ENCODE measurements around the gene ZDHHC12.
"Not testable (repeated sequence)": the region's sequence is repeated elsewhere in the genome, so short reads cannot be mapped to it uniquely, and the experiment has no call there.

ZDHHC12 gene

DNA sequence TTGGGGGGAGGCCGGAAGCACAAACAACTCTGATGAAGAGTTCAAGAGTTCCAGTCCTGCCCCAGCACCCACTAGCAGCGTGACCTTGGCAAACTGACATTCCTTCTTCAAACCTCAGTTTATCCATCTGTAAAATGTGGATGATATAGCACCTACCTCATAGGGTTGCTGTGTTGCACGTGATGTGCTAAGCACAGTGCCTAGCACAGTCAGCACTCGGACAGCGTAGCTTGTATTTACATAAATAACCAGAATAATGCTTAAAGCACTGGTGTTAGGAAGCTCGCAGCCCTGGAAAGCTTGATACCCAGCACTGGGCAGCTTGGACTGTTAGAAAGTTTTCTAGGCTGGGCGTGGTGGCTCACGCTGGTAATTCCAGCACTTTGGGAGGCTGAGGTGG lies 16.5 kb downstream of the ZDHHC12 start:
- peaks cover 6% of the 10 kb centered on the region for H3K4me1 Mint-ChIP-seq

DNA sequence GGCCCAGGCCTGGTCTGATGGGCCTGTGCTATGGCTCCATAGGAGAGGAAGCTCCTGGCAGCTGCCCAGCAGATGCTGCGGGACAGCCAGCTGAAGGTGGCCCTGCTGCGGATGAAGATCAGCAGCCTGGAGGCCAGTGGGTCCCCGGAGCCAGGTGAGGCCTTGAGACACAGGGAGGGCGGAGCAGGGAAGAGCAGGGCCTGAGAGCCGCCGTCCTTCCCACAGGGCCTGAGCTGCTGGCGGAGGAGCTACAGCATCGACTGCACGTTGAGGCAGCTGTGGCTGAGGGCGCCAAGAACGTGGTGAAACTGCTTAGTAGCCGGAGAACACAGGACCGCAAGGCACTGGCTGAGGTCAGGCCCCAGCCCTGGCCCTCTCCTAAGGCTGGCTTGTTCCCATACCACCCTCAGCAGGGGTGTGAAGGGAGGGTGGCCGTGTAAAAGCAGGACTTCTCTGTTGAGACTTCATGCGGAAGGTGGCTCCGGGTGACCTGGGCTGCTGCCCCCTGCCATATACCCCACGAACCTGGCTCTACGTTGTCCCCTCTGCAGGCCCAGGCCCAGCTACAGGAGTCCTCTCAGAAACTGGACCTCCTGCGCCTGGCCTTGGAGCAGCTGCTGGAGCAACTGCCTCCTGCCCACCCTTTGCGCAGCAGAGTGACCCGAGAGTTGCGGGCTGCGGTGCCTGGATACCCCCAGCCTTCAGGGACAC lies 17.1 kb downstream of the ZDHHC12 start:
- Mint-ChIP-seq H3K27me3 (peaks cover 18% of the 10 kb centered on the region), H3K4me1 (peaks cover 10% of the 10 kb centered on the region), H3K9me3 (no peaks in the 10 kb centered on the region), H3K4me3 (no peak overlapping the region), H3K27ac (no peak overlapping the region), H3K36me3 (no peaks in the 10 kb centered on the region)
- CTCF ChIA-PET: no interaction called here
- DNase-seq: peak; percentile 19

More for the DNA sequence above, 16.5 kb downstream of the ZDHHC12 start:
- H3K27me3 Mint-ChIP-seq: peaks cover 14% of the 10 kb centered on the region
- H3K27ac Mint-ChIP-seq: no peak overlapping the region
- no peaks in the 10 kb centered on the region for H3K9me3 Mint-ChIP-seq
- no peaks in the 10 kb centered on the region for H3K36me3 Mint-ChIP-seq
- no peak overlapping the region for H3K4me3 Mint-ChIP-seq
- CTCF ChIA-PET: interaction anchor here (0.6 kb wide), 1 partner anchor 32 kb away, joined by 3 read pairs; no protein-coding TSS in a partner anchor
- DNase-seq: peak; percentile 11

DNA sequence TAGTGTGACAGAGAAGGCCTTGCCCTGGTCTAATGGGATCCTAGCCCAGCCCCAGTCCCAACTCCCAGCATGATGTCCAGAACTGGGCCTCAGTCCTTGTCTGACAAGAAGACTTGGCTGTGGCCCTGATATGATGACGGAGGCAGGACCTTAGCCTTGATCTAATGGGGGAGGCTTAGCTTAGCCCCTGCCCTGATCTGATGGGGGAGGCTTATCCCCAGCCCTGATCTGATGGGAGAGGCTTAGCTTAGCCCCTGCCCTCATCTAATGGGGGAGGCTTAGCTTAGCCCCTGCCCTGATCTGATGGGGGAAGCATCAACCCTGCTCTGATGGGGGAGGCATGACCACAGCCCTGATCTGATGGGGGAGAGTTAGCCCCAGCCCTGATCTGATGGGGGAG lies 17.9 kb downstream of the ZDHHC12 start:
- H3K27ac Mint-ChIP-seq: no peak overlapping the region
- CTCF ChIA-PET: interaction anchor here (0.9 to 1.6 kb wide), 2 partner anchors 9 to 113 kb away, joined by 4 read pairs; partner anchors contain the start of gene ENDOG
- peak; percentile 19 for DNase-seq
- no peaks in the 10 kb centered on the region for H3K9me3 Mint-ChIP-seq
- H3K4me3 Mint-ChIP-seq: no peak overlapping the region
- peaks cover 18% of the 10 kb centered on the region for H3K27me3 Mint-ChIP-seq
- no peaks in the 10 kb centered on the region for H3K36me3 Mint-ChIP-seq
- H3K4me1 Mint-ChIP-seq: peaks cover 16% of the 10 kb centered on the region

DNA sequence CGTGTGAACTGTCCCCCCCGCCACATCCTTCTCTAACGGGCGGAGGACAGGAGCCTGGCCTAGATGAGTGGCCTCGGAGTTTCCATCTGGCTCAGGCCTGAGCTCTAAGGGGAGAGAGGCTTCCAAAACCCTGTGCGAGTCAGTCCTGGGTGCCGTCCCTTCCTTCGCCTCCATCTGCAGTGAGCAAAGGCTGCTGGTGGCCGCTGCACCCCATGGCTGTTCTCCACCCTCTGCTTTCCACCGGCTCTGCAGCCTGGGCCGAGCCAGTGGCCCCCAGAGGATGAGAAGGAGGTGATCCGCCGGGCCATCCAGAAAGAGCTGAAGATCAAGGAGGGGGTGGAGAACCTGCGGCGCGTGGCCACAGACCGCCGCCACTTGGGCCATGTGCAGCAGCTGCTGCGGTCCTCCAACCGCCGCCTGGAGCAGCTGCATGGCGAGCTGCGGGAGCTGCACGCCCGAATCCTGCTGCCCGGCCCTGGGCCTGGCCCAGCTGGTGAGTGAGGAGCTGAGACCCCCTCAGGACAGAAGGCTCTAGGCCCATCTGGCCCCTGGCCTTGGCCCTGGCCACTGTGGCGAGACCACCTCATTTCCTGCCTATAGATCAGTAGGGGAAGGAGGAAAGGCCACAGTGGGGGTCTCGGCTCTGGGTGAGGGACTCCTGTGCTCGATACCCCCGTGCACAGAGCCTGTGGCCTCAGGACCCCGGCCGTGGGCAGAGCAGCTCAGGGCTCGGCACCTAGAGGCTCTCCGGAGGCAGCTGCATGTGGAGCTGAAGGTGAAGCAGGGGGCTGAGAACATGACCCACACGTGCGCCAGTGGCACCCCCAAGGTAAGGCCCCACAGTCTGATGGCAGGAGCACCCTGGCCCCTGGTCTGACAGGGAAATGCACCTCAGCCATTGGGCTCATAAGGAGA lies 18.6 kb downstream of the ZDHHC12 start:
- DNase-seq: peak; percentile 18
- H3K27me3 Mint-ChIP-seq: peaks cover 18% of the 10 kb centered on the region
- no peaks in the 10 kb centered on the region for H3K36me3 Mint-ChIP-seq
- no peak overlapping the region for H3K4me3 Mint-ChIP-seq
- peaks cover 16% of the 10 kb centered on the region for H3K4me1 Mint-ChIP-seq
- H3K9me3 Mint-ChIP-seq: no peaks in the 10 kb centered on the region
- no peak overlapping the region for H3K27ac Mint-ChIP-seq
- CTCF ChIA-PET: interaction anchor here (0.9 to 1.6 kb wide), 2 partner anchors 8 to 113 kb away, joined by 4 read pairs; partner anchors contain the start of gene ENDOG

DNA sequence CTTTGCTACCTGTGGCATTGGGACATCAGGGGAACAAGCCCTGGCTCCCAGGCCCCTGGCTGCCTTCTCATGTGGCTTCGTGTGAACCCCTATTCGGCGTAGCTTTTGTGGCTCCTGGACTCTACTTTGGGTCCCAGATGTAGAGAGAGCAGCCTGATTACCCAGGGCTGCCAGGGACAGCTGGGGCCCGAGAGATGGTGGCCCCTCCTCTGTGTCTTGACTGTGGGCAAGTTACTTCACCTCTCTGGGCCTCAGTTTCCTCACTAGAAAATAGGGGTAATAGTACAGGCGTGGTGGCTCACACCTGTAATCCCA lies 19.6 kb downstream of the ZDHHC12 start:
- no peaks in the 10 kb centered on the region for H3K36me3 Mint-ChIP-seq
- H3K4me1 Mint-ChIP-seq: peaks cover 16% of the 10 kb centered on the region
- H3K27ac Mint-ChIP-seq: no peak overlapping the region
- no peaks in the 10 kb centered on the region for H3K9me3 Mint-ChIP-seq
- no peak for DNase-seq
- peak overlapping the region; percentile 12 for H3K4me3 Mint-ChIP-seq
- CTCF ChIA-PET: interaction anchor here (1.0 kb wide), 1 partner anchor 409 kb away, joined by 3 read pairs; no protein-coding TSS in a partner anchor
- H3K27me3 Mint-ChIP-seq: peaks cover 18% of the 10 kb centered on the region

DNA sequence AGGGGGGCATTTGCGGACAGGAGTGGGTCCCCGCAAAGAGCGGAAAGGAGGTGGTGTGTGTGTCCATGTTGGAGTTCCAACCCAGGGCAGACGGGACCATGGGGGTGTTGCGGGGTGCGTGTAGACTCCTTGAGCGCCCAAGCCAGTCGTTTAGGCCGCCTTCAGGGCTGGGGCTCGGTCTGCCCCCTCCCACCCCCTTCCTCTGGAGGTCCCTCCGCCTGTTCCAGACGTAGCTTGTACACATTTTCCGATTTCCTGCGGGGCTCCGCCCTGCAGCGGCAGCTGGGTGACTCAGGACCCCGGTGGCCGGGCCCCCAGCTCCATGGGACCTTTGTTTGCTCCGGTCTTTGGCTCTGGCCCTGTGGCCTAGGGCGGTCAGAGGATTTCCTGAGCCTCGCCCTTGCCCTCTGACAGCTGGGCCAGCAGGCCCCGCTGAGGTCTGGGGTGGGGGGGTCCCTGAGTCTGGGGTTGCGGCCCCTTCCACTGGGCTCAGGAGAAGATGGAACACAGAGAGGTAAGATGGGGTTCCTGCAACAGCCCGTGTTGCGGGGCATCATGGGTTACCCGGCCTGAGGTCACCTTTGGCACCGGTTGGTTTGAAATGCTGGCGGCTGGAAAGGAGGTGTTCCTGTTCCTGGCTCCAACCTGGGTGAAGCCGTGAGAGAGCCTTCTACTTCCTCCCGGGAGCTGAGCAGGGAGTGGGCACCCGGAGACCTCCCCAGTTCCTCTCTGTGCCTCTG lies 20.1 kb downstream of the ZDHHC12 start:
- H3K36me3 Mint-ChIP-seq: no peaks in the 10 kb centered on the region
- H3K4me3 Mint-ChIP-seq: peak overlapping the region; percentile 89
- H3K4me1 Mint-ChIP-seq: peaks cover 16% of the 10 kb centered on the region
- CTCF ChIA-PET: interaction anchor here (1.0 kb wide), 1 partner anchor 409 kb away, joined by 3 read pairs; no protein-coding TSS in a partner anchor
- no peak overlapping the region for H3K27ac Mint-ChIP-seq
- H3K27me3 Mint-ChIP-seq: peaks cover 18% of the 10 kb centered on the region
- H3K9me3 Mint-ChIP-seq: no peaks in the 10 kb centered on the region
- peak; percentile 19 for DNase-seq

DNA sequence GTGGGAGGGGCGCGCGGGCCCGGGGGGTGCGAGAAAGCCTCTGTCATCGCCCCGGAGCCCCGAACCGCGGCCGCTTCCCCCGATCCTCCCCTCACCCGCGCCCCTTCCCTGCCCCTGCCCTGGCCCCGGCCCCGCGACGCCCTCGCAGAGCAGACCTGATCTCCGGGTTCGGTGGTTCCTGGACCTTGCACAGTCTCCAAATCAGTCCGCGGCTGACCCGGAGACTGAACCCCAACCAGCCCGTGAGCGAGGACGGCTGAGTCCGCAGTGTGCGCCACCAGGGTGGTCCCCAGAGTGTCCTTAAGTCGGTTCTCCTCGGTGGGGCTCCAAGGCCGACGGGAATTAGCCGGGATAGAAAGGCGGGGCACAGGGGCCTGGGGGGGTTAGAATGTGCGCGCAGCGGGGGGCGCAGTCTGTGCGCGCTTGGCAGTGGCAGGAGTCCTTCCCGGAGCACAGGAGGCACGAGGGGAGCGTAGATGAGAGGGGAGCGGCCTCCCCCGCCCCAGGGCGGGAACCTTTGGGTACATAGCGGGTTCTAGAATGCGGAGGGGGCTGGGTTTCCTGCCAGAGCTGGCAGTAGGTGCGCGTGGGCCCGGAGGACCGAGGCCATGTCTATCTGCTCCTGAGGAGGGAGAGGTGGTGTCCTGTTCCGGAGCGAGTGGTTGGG lies 20.8 kb downstream of the ZDHHC12 start:
- peak; percentile 56 for DNase-seq
- H3K27ac Mint-ChIP-seq: no peak overlapping the region
- CTCF ChIA-PET: no interaction called here
- H3K27me3 Mint-ChIP-seq: peaks cover 18% of the 10 kb centered on the region
- no peaks in the 10 kb centered on the region for H3K9me3 Mint-ChIP-seq
- H3K4me3 Mint-ChIP-seq: peak overlapping the region; percentile 89
- no peaks in the 10 kb centered on the region for H3K36me3 Mint-ChIP-seq
- peaks cover 16% of the 10 kb centered on the region for H3K4me1 Mint-ChIP-seq

DNA sequence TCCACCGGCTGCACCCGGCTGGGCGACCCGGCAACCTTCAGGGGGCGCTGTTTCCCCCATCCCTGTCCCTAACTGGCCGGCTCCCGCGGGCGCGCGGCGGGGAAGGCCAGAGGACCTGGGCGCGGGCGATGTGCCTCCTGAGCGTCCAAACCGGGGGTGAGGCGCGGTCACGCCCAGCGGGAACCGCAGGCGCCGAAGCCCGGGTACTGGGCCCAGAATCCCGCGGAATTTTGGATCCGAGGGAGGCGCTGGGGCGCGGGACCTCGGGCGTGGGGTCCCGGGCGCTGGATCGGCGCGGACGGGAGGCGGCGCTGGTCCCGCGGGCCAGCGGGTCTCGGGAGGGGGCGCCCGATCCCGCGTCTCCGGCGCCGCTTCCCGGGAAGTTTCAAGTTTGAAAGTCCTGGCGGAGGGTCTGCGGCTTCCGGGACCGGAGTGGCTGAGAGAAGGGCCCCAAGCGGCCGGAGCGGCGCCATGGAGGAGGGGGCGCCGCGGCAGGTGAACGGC lies 21.4 kb downstream of the ZDHHC12 start, which contains the start of gene PKN3:
TSS of gene PKN3 (plus strand) at position 59 of the 504 bp plus-strand sequence. CDS start at position 472, 413 bp downstream.
- H3K36me3 Mint-ChIP-seq: no peaks in the 10 kb centered on the region
- H3K27me3 Mint-ChIP-seq: peaks cover 18% of the 10 kb centered on the region
- peaks cover 16% of the 10 kb centered on the region for H3K4me1 Mint-ChIP-seq
- peak; percentile 92 for DNase-seq
- H3K4me3 Mint-ChIP-seq: peak within 1 kb of the TSS; percentile 89
- H3K27ac Mint-ChIP-seq: peak within 1 kb of the TSS; percentile 71
- H3K9me3 Mint-ChIP-seq: no peaks in the 10 kb centered on the region
- CTCF ChIA-PET: interaction anchor here (0.7 to 1.4 kb wide), 7 partner anchors 8 to 61 kb away, joined by 3 to 9 read pairs (median 3); partner anchors contain the start of gene ZDHHC12

DNA sequence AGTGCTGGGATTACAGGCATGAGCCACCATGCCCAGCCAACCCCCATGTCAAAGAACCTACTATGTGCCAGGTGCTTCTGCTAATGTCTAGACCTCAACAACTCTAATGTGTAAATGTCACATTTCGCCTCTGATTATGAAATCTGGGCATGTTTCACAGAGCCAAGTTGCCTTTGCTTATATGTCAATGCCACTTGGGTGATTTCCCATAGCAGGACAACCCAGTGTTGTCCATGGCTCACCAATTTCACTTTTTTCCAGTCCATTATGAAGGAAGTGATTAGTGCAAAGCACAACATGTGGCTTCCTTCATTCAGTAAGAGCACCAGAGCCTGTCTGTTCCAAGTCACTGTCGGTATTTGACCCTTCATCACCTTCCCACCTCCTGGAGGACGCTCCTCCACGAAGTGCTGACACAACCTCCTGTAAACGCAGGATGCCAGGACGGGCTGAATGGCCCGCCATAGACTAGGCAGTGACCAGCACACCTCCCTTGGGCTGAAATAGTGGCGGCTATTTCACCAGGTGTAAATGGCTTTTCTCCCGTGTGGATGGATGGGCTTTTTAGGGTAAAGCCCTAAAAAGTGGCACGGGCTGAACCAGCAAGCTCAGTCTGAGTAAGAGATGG lies 22.6 kb downstream of the ZDHHC12 start:
- Mint-ChIP-seq H3K9me3 (no peaks in the 10 kb centered on the region), H3K36me3 (peaks cover 6% of the 10 kb centered on the region), H3K27ac (no peak overlapping the region), H3K4me3 (peak overlapping the region; percentile 67), H3K4me1 (peaks cover 16% of the 10 kb centered on the region), H3K27me3 (peaks cover 18% of the 10 kb centered on the region)
- DNase-seq: peak; percentile 17
- CTCF ChIA-PET: interaction anchor here (0.9 to 1.4 kb wide), 3 partner anchors 23 to 116 kb away, joined by 3 to 9 read pairs (median 3); partner anchors contain the start of gene ZDHHC12

DNA sequence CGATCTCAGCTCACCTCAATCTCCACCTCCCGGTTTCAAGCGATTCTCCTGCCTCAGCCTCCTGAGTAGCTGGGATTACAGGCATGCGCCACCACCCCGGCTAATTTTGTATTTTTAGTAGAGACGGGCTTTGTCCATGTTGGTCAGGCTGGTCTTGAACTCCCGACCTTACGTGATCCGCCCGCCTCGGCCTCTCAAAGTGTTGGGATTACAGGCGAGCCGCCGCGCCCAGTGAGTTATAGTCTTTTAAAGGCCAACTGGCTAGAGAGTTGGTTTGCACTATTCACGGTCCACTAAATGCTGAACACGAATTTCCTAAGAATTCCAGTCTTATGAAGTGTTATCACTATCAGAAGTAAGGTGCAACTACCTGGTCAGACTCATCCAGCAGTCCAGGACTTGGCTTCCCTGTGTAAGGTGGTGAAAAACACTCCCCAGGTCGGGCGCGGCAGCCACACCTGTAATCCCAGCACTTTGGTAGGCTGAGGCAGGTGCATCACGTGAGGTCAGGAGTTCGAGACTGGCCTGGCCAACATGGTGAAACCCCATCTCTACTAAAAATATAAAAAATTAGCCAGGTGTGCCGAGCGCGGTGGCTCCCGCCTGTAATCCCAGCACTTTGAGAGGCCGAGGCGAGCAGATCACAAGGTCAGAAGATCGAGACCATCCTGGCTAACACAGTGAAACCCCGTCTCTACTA lies 24.7 kb downstream of the ZDHHC12 start:
- H3K4me3 Mint-ChIP-seq, CTCF ChIA-PET, H3K27ac Mint-ChIP-seq, H3K9me3 Mint-ChIP-seq: not testable (repeated sequence)
- H3K4me1 Mint-ChIP-seq: peaks cover 16% of the 10 kb centered on the region
- H3K27me3 Mint-ChIP-seq: peaks cover 18% of the 10 kb centered on the region
- peak; percentile 5 for DNase-seq
- H3K36me3 Mint-ChIP-seq: peaks cover 23% of the 10 kb centered on the region

DNA sequence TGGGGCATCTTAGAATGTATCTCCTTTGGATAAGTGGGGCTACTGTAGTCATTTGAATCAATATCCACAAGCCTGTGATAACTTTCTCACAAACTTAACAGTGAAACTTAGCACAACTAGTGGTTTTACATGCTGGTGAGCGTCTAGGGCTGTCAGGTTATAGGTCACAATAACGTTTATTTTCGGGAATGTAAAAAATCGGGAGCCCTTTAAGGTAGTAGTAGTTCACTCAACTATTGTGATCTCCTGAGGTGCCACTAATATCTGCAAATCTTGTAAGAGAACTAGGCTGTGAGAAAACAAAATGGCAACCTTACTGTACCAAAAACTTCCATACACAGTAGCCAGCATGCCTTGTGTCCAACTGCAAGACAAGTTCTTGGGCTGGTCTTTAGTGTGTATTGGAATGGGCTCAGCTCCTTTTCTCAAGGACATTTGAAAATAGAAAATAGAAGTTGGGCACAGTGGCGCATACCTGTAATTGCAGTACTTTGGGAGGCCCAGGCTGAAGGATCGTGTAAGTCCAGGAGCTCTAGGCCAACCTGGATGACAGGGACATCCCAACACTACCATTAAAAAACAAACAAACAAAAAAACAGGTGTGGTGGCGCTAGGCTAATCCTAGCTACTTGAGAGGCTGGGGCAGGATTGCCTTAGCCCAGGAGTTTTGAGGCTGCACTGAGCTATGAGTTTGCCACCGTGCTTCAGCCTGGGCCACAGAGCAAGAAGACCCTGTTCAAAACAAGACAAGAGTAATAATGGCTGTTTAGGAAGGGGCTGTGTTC lies 26.8 kb downstream of the ZDHHC12 start:
- Mint-ChIP-seq H3K4me3 (no peak overlapping the region), H3K27ac (peak overlapping the region; percentile 64), H3K36me3 (peaks cover 34% of the 10 kb centered on the region), H3K4me1 (peaks cover 18% of the 10 kb centered on the region), H3K9me3 (peaks cover 2% of the 10 kb centered on the region), H3K27me3 (peaks cover 1% of the 10 kb centered on the region)
- CTCF ChIA-PET: interaction anchor here (1.0 kb wide), 1 partner anchor 9 kb away, joined by 4 read pairs; no protein-coding TSS in a partner anchor
- DNase-seq: peak; percentile 3

DNA sequence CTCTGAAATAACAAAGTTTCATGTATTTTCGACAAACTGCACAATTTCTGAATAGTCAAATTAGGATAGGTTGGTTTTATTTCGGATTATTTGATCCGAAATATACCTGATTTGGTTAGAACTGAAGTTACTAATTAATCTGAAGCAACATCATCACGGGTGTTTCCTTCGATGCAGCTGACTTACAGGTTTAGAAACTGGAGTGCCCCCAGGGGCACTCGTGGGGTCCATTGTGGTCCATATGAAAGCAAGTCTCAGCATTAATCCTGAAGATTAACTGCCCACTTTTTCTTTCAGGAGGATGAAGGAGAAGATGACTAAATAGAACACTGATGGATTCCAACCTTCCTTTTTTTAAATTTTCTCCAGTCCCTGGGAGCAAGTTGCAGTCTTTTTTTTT lies 29.6 kb downstream of the ZDHHC12 start:
- no peak for DNase-seq
- Mint-ChIP-seq H3K27ac (no peak overlapping the region), H3K27me3 (no peaks in the 10 kb centered on the region), H3K9me3 (peaks cover 2% of the 10 kb centered on the region), H3K36me3 (peaks cover 48% of the 10 kb centered on the region), H3K4me3 (no peak overlapping the region), H3K4me1 (peaks cover 19% of the 10 kb centered on the region)
- CTCF ChIA-PET: no interaction called here
